OCI-LY7 (cell line): ENCODE data around the gene DSE. TPM values are rescaled to one million over a fixed set of nuclear protein-coding genes. Genes with fewer than 3 reads are reported as not detected.

Source experiments
- BruUV-seq: library from RNA; stranded (reverse); fragments of 400-500 nt; replicated peaks from 2 replicates; lab custom pipeline; 2021; lab: Mats Ljungman, UMichigan
- CTCF ChIA-PET: fragments of 300-600 bp; sonication (Branson Sonifier 250); formaldehyde crosslinking; loops from one replicate; lab custom pipeline; 2022; ENCODE audit warnings: antibody characterized with exemption; ENCODE audit not compliant: unreplicated experiment; lab: Charles Lee
- POLR2A ChIA-PET: fragments of 300-600 bp; sonication (Branson Sonifier 250); formaldehyde crosslinking; loops from one replicate; lab custom pipeline; 2022; ENCODE audit warnings: antibody characterized with exemption; lab: Charles Lee
- DNase-seq: peaks from one replicate; pipeline ENCODE4 v3.0.0-alpha.2; 2015; ENCODE audit warnings: low spot score
- H2AFZ ChIP-seq: fragments of 200-600 bp; sonication (generic), shearing (Covaris generic); 2 replicates; pipeline ENCODE4 v1.6.1; 2014; ENCODE audit warnings: mild to moderate bottlenecking, antibody characterized with exemption, low read length, moderate library complexity
- H3K27ac ChIP-seq: fragments of 200-600 bp; sonication (generic); 2 replicates; pipeline ENCODE4 v1.5.1; 2014; ENCODE audit warnings: mixed run types, low read depth, mild to moderate bottlenecking, moderate library complexity, low read length, inconsistent platforms; ENCODE audit not compliant: poor library complexity, severe bottlenecking
- H3K36me3 ChIP-seq: fragments of 200-600 bp; sonication (generic); 2 replicates; pipeline ENCODE4 v1.6.1; 2014; ENCODE audit warnings: mild to moderate bottlenecking, antibody characterized with exemption, low read length, moderate library complexity, mixed read lengths; ENCODE audit not compliant: insufficient read depth
- H3K4me1 ChIP-seq: fragments of 200-600 bp; sonication (generic); 2 replicates; pipeline ENCODE4 v1.5.1; 2014; ENCODE audit warnings: mild to moderate bottlenecking, low read length; ENCODE audit not compliant: insufficient read depth, poor library complexity, severe bottlenecking
- H3K4me2 ChIP-seq: fragments of 200-600 bp; sonication (generic); 2 replicates; pipeline ENCODE4 v1.6.1; 2014; ENCODE audit warnings: mild to moderate bottlenecking, low read length
- H3K4me3 ChIP-seq: fragments of 200-600 bp; sonication (generic); 2 replicates; pipeline ENCODE4 v1.5.1; 2014; ENCODE audit warnings: mild to moderate bottlenecking, low read depth, low read length; ENCODE audit not compliant: poor library complexity, severe bottlenecking
- H3K79me2 ChIP-seq: fragments of 200-600 bp; sonication (generic); 2 replicates; pipeline ENCODE4 v1.6.1; 2016; ENCODE audit warnings: low read depth, mild to moderate bottlenecking, low read length, moderate library complexity, mixed read lengths; ENCODE audit not compliant: insufficient read depth
- H3K9me2 ChIP-seq: fragments of 200-600 bp; sonication (generic); 2 replicates; pipeline ENCODE4 v1.6.1; 2016; ENCODE audit warnings: mild to moderate bottlenecking, low read length, mixed read lengths; ENCODE audit not compliant: insufficient read depth
- H3K9me3 ChIP-seq: fragments of 200-600 bp; sonication (generic); 2 replicates; pipeline ENCODE4 v1.6.1; 2014; ENCODE audit warnings: mild to moderate bottlenecking, mixed run types, low read length, mixed read lengths
- H4K20me1 ChIP-seq: fragments of 200-600 bp; sonication (generic); 2 replicates; pipeline ENCODE4 v1.6.1; 2014; ENCODE audit warnings: mild to moderate bottlenecking, antibody characterized with exemption, low read length, moderate library complexity, mixed read lengths; ENCODE audit not compliant: insufficient read depth
- EZH2phosphoT487 ChIP-seq: fragments of 200-600 bp; sonication (generic); IDR thresholded peaks from 2 replicates; pipeline ENCODE4 v1.6.1; 2018; ENCODE audit warnings: low read depth, borderline replicate concordance, mild to moderate bottlenecking, mixed run types, antibody characterized with exemption, low read length, moderate library complexity, mixed read lengths
- intact Hi-C: fragments of 100-400 bp; cut with micrococcal nuclease; formaldehyde crosslinking; loops from one replicate; pipeline ENCODE4 v1.10.0; 2022; ENCODE audit not compliant: unreplicated experiment
- total RNA-seq, 2 experiments: library from RNA; depleted of rRNA in 1 of 2; stranded (reverse); fragments of >200 nt in 1 of 2; shearing (Covaris generic) in 1 of 2; gene quantifications; 2 replicates each; pipeline ENCODE4 v1.2.3, GENCODE V29; 2014 to 2022
- TF ChIP-seq, protein P1 (sequence below): fragments of 200-600 bp; sonication (generic); conservative IDR thresholded peaks from 2 replicates; pipeline ENCODE4 v1.5.1; 2014; ENCODE audit warnings: mild to moderate bottlenecking, antibody characterized with exemption, low read length, moderate library complexity, mixed read lengths

The DSE gene
- total RNA-seq, 2 experiments from 2014 or later: 3.9 to 7.6 TPM

DNA sequence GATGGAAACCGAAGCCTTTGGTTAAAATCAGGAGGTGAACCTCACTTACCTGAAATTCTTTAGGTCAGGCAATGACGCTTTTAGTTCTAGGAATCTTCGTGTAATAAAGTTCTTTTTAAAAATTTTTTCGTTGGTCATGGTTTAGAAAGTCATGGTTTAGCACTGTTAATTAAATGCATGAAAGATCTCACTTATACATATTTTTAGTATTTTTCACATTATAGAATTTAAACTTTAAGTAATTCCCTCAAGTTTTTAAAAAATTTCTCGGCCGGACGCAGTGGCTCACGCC, 1.1 kb downstream of the DSE start:
- POLR2A ChIA-PET: no interaction called here
- H4K20me1 ChIP-seq: peaks cover 9% of the 10 kb centered on the region; the same call in 1 of the 2 replicates

GRCh38 chr6:116373300-116373699, 2.6 kb downstream of the DSE start:
- Histone ChIP-seq H3K4me3 (no peak overlapping the region), H3K4me1 (peaks cover 13% of the 10 kb centered on the region), H3K9me2 (no peaks in the 10 kb centered on the region), H3K36me3 (no peaks in the 10 kb centered on the region), H3K9me3 (no peaks in the 10 kb centered on the region), H4K20me1 (peaks cover 9% of the 10 kb centered on the region; the same call in 1 of the 2 replicates), H3K4me2 (no peak overlapping the region), H3K27ac (no peak overlapping the region), H2AFZ (no peak overlapping the region), H3K79me2 (no peaks in the 10 kb centered on the region)
- no peak for TF ChIP-seq EZH2phosphoT487
- TF ChIP-seq, protein P1, sequence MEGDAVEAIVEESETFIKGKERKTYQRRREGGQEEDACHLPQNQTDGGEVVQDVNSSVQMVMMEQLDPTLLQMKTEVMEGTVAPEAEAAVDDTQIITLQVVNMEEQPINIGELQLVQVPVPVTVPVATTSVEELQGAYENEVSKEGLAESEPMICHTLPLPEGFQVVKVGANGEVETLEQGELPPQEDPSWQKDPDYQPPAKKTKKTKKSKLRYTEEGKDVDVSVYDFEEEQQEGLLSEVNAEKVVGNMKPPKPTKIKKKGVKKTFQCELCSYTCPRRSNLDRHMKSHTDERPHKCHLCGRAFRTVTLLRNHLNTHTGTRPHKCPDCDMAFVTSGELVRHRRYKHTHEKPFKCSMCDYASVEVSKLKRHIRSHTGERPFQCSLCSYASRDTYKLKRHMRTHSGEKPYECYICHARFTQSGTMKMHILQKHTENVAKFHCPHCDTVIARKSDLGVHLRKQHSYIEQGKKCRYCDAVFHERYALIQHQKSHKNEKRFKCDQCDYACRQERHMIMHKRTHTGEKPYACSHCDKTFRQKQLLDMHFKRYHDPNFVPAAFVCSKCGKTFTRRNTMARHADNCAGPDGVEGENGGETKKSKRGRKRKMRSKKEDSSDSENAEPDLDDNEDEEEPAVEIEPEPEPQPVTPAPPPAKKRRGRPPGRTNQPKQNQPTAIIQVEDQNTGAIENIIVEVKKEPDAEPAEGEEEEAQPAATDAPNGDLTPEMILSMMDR: no peak
- ChIA-PET POLR2A (interaction anchor here (0.8 to 2.2 kb wide), 3 partner anchors 19 to 351 kb away, joined by 3 to 5 read pairs (median 3); no protein-coding TSS in a partner anchor), CTCF (no interaction called here)
- no TSS peak for BruUV-seq
- intact Hi-C loops: no loop called here
- DNase-seq: no peak

More for the DNA sequence above, 1.1 kb downstream of the DSE start:
- H3K4me3 ChIP-seq: no peak overlapping the region
- intact Hi-C loops: no loop called here
- no peak for DNase-seq
- H3K4me1 ChIP-seq: peaks cover 13% of the 10 kb centered on the region
- H3K36me3 ChIP-seq: no peaks in the 10 kb centered on the region
- no peak overlapping the region for H3K27ac ChIP-seq
- H3K4me2 ChIP-seq: no peak overlapping the region
- no peaks in the 10 kb centered on the region for H3K9me3 ChIP-seq
- H3K9me2 ChIP-seq: no peaks in the 10 kb centered on the region
- TF ChIP-seq EZH2phosphoT487: no peak
- TF ChIP-seq, protein P1: no peak
- BruUV-seq: no TSS peak
- no peak overlapping the region for H2AFZ ChIP-seq
- H3K79me2 ChIP-seq: no peaks in the 10 kb centered on the region
- CTCF ChIA-PET: no interaction called here

- no peak for TF ChIP-seq EZH2phosphoT487
- TF ChIP-seq, protein P1: no peak
- no peak overlapping the region for H3K4me2 ChIP-seq
- ChIA-PET CTCF (no interaction called here), POLR2A (interaction anchor here (0.8 to 2.2 kb wide), 3 partner anchors 19 to 351 kb away, joined by 3 to 5 read pairs (median 3); no protein-coding TSS in a partner anchor)
- no peak overlapping the region for H3K4me3 ChIP-seq
- no peaks in the 10 kb centered on the region for H3K36me3 ChIP-seq
- BruUV-seq: no TSS peak
- H2AFZ ChIP-seq: no peak overlapping the region
- peaks cover 13% of the 10 kb centered on the region for H3K4me1 ChIP-seq
- DNase-seq: no peak
- no peaks in the 10 kb centered on the region for H3K79me2 ChIP-seq
- peaks cover 9% of the 10 kb centered on the region; the same call in 1 of the 2 replicates for H4K20me1 ChIP-seq
- H3K9me2 ChIP-seq: no peaks in the 10 kb centered on the region
- H3K27ac ChIP-seq: no peak overlapping the region
- no peaks in the 10 kb centered on the region for H3K9me3 ChIP-seq
- intact Hi-C loops: no loop called here
Observed at GRCh38 chr6:116373940-116374339, 3.2 kb downstream of the DSE start.
